Panc1 (cell line): ENCODE data around the gene DCAF11. TPM values are rescaled to one million over a fixed set of nuclear protein-coding genes. Genes with fewer than 3 reads are reported as not detected.

Experiments
- ATAC-seq: fragments of 200-7000 bp; cut with Tn5 transposase; 2 replicates; pipeline ENCODE4 v1.9.1; 2020; ENCODE audit warnings: mild to moderate bottlenecking, moderate library complexity
- BruUV-seq: library from RNA; stranded (reverse); fragments of 400-500 nt; replicated peaks from 2 replicates; lab custom pipeline; 2021; lab: Mats Ljungman, UMichigan
- CTCF ChIA-PET: fragments of 300-600 bp; sonication (Branson Sonifier 250); formaldehyde crosslinking; loops from one replicate; lab custom pipeline; 2022; ENCODE audit warnings: antibody characterized with exemption; lab: Charles Lee
- POLR2A ChIA-PET: fragments of 300-600 bp; sonication (Branson Sonifier 250); formaldehyde crosslinking; loops from one replicate; lab custom pipeline; 2022; ENCODE audit warnings: antibody characterized with exemption; lab: Charles Lee
- DNase-seq: peaks from one replicate; pipeline ENCODE4 v3.0.0-alpha.2; 2010; ENCODE audit warnings: low read depth, low spot score
- H3K27ac ChIP-seq: 2 replicates; pipeline ENCODE4 v1.5.1; 2011; ENCODE audit warnings: mild to moderate bottlenecking, low read length, inconsistent platforms
- H3K27me3 ChIP-seq: fragments of 200-500 bp; sonication (Bioruptor generic); 2 replicates; pipeline ENCODE4 v1.6.0; 2014; ENCODE audit warnings: low read length, inconsistent platforms; ENCODE audit not compliant: control insufficient read depth, insufficient read depth
- H3K36me3 ChIP-seq: fragments of 200-500 bp; sonication (Bioruptor generic); 2 replicates; pipeline ENCODE4 v1.5.1; 2014; ENCODE audit warnings: inconsistent platforms, mild to moderate bottlenecking, low read length, moderate library complexity; ENCODE audit not compliant: control insufficient read depth, insufficient read depth
- H3K4me1 ChIP-seq: 2 replicates; pipeline ENCODE4 v1.5.1; 2011; ENCODE audit warnings: inconsistent platforms, mild to moderate bottlenecking, low read length, moderate library complexity; ENCODE audit not compliant: control insufficient read depth, insufficient read depth
- H3K4me3 ChIP-seq, 2 experiments: 2 replicates each; pipeline ENCODE4 v1.5.1; 2011 to 2012; ENCODE audit warnings: low read depth in 2 of 2, low read length in 2 of 2, mild to moderate bottlenecking in 2 of 2, inconsistent platforms in 1 of 2, moderate library complexity in 1 of 2
- H3K9me3 ChIP-seq: fragments of 200-500 bp; sonication (Bioruptor generic); 2 replicates; pipeline ENCODE4 v1.5.1; 2014; ENCODE audit warnings: low read depth, mild to moderate bottlenecking, inconsistent platforms, low read length, moderate library complexity; ENCODE audit not compliant: control insufficient read depth, insufficient read depth
- POLR2AphosphoS5 ChIP-seq: IDR thresholded peaks from 2 replicates; pipeline ENCODE4 v1.6.1; 2012; ENCODE audit warnings: mild to moderate bottlenecking, low read depth, low read length, moderate library complexity
- REST ChIP-seq, 2 experiments: IDR thresholded peaks; 2 replicates each; pipeline ENCODE4 v1.6.1; 2011 to 2012; ENCODE audit warnings: low read depth in 2 of 2, control low read depth in 1 of 2, low read length in 1 of 2, mild to moderate bottlenecking in 1 of 2, moderate library complexity in 1 of 2; ENCODE audit not compliant: insufficient read depth in 1 of 2
- SIN3A ChIP-seq: IDR thresholded peaks from 2 replicates; pipeline ENCODE4 v1.6.1; 2012; ENCODE audit warnings: low read depth, mild to moderate bottlenecking, low read length, moderate library complexity, borderline replicate concordance; ENCODE audit not compliant: insufficient read depth
- TCF7L2 ChIP-seq: IDR thresholded peaks from 2 replicates; pipeline ENCODE4 v1.6.1; 2011; ENCODE audit warnings: mild to moderate bottlenecking, low read depth, low read length, inconsistent platforms
- in situ Hi-C: cut with HindIII; loops from 2 replicates; pipeline ENCODE4 v1.10.0; 2016; ENCODE audit warnings: low sequenced_read_pairs, low pct_unique_long_range_greater_than_20kb
- intact Hi-C: fragments of 100-400 bp; cut with micrococcal nuclease; formaldehyde crosslinking; loops from one replicate; pipeline ENCODE4 v1.10.0; 2022; ENCODE audit not compliant: unreplicated experiment
- total RNA-seq: library from RNA; stranded (reverse); gene quantifications from one replicate; pipeline ENCODE4 v1.2.1, GENCODE V29; 2021; ENCODE audit not compliant: unreplicated experiment
- TF ChIP-seq, protein P1 (sequence below): fragments of 450-650 bp; IDR thresholded peaks from 2 replicates; pipeline ENCODE4 v1.5.1; 2017; ENCODE audit warnings: mild to moderate bottlenecking

Gene DCAF11
- total RNA-seq, 1 experiment from 2014 or later, result 37.4 TPM

DNA sequence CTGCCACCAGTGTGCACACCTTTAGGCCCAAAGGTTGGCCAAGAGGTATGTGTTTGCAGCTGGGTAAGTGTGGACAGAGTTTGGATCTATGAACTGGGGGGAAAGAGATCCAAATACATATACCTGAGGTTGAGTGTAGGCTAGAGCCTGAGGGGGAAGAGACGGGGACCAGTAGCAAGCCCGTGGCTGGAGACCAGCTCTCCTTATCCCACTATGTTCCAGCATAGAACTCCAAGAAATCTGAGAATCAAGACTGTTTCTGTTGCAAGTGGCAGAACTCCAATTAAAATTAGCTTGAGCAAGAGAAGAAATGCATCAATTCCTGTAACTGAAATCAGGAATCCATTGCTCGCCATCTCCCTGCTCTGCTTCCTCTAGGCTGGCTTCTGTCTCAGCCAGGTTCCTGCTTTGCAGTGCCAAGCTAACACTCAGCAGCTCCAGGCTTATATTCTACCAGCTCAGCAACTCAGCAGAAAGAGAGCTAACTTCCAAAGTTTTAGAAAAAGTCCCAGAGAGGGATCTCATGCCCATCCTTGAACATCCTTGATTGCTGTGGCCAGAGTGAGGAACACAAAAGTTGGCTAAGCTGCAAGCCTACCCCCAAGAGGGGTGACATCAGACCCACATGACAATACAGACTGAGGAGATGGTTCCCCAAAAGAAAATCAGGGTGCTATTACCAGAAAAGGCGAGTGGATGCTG, 21.9 kb upstream of the DCAF11 start:
- H3K36me3 ChIP-seq, result no peaks in the 10 kb centered on the region; the same call in 1 of the 2 replicates
- TSS peak; percentile 66 for BruUV-seq
- in situ Hi-C loops, result no loop called here
- TF ChIP-seq, protein P1, sequence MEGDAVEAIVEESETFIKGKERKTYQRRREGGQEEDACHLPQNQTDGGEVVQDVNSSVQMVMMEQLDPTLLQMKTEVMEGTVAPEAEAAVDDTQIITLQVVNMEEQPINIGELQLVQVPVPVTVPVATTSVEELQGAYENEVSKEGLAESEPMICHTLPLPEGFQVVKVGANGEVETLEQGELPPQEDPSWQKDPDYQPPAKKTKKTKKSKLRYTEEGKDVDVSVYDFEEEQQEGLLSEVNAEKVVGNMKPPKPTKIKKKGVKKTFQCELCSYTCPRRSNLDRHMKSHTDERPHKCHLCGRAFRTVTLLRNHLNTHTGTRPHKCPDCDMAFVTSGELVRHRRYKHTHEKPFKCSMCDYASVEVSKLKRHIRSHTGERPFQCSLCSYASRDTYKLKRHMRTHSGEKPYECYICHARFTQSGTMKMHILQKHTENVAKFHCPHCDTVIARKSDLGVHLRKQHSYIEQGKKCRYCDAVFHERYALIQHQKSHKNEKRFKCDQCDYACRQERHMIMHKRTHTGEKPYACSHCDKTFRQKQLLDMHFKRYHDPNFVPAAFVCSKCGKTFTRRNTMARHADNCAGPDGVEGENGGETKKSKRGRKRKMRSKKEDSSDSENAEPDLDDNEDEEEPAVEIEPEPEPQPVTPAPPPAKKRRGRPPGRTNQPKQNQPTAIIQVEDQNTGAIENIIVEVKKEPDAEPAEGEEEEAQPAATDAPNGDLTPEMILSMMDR, result no peak
- TF ChIP-seq SIN3A, result no peak
- TF ChIP-seq TCF7L2, result no peak
- TF ChIP-seq REST (IDR thresholded peaks at IDR 0.05; ENCODE audit: insufficient read depth in 1 of 2, low read depth in 2 of 2, low read length in 1 of 2), result no peak
- no peak for TF ChIP-seq POLR2AphosphoS5
- no peak for ATAC-seq
- H3K4me1 ChIP-seq, result peaks cover 5% of the 10 kb centered on the region; the same call in 1 of the 2 replicates
- DNase-seq, result no peak
- CTCF ChIA-PET, result interaction anchor here (0.5 to 4.0 kb wide), 2 partner anchors 35 to 84 kb away, joined by 3 to 50 read pairs; no protein-coding TSS in a partner anchor
- peak overlapping the region; percentile 84; the same call in 1 of the 2 replicates for H3K27ac ChIP-seq
- H3K4me3 ChIP-seq, result no peak overlapping the region
- H3K27me3 ChIP-seq, result no peaks in the 10 kb centered on the region
- POLR2A ChIA-PET, result no interaction called here
- H3K9me3 ChIP-seq, result no peaks in the 10 kb centered on the region
- intact Hi-C loops, result no loop called here

DNA sequence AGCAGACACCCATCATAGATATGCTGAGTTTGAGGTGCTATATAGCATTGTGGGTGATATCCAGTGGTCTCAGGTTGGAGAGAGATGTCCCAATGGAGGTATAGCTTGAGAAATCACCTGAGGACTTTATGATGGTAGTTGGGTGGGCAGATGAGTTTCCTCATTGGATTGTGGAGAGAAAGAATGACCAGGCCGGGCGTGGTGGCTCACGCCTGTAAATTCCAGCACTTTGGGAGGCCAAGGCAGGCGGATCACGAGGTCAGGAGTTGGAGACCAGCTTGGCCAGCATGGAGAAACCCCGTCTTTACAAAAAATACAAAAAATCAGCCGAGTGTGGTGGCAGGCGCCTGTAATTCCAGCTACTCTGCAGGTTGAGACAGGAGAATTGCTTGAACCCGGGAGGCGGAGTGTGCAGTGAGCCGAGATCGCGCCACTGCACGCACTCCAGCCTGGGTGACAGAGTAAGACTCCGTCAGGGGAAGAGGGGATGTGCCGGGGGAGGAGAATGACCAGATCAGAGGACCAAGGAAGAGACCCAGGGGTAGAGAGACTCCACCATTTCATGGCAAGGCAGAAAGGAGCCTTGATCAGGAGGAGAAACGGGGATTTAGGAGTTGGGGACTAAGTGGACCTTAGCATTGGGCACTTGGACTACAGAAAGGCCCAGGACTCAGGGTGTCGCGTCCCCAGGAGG, 21.2 kb upstream of the DCAF11 start:
- Histone ChIP-seq H3K4me1 (peaks cover 5% of the 10 kb centered on the region; the same call in 1 of the 2 replicates), H3K9me3 (no peaks in the 10 kb centered on the region), H3K4me3 (peak overlapping the region in 1 of 2 experiments; percentile 84; a peak in 1 of 4 replicates), H3K27me3 (no peaks in the 10 kb centered on the region), H3K36me3 (no peaks in the 10 kb centered on the region; the same call in 1 of the 2 replicates), H3K27ac (peak overlapping the region; percentile 84; the same call in 1 of the 2 replicates)
- ATAC-seq (no peak), DNase-seq (no peak)
- CTCF ChIA-PET, result interaction anchor here (0.5 to 4.0 kb wide), 4 partner anchors 15 to 793 kb away, joined by 3 to 50 read pairs (median 4); no protein-coding TSS in a partner anchor
- intact Hi-C loops, result no loop called here
- in situ Hi-C loops, result no loop called here
- no TSS peak for BruUV-seq
- TF ChIP-seq, protein P1, result no peak
- TF ChIP-seq REST (IDR thresholded peaks at IDR 0.05; ENCODE audit: insufficient read depth in 1 of 2, low read depth in 2 of 2, low read length in 1 of 2) (no peak), TCF7L2 (no peak)
- POLR2A ChIA-PET, result interaction anchor here (0.6 kb wide), 1 partner anchor 231 kb away, joined by 7 read pairs; no protein-coding TSS in a partner anchor
